ENCODE data around the gene TIGIT.
"Not testable (repeated sequence)": the region's sequence is repeated elsewhere in the genome, so short reads cannot be mapped to it uniquely, and the experiment has no call there.

Gene TIGIT

GRCh38 chr3:114293838-114294535 is at the start of gene TIGIT:
TSS of gene TIGIT (plus strand) at chr3:114294028. CDS start at chr3:114294062, 34 bp downstream.
- DNase-seq (ENCODE audit: low spot score), result no peak

- DNase-seq (ENCODE audit: low spot score), result no peak
These were observed 40.9 kb upstream of the TIGIT start for GRCh38 chr3:114252954-114253353.

GRCh38 chr3:114253505-114253904 is 40.3 kb upstream of the TIGIT start:
- no peak for DNase-seq (ENCODE audit: low spot score)

GRCh38 chr3:114259566-114259965 is 34.3 kb upstream of the TIGIT start:
- DNase-seq (ENCODE audit: low spot score), result no peak

- DNase-seq (ENCODE audit: low spot score), result no peak
These were observed 33.7 kb upstream of the TIGIT start for GRCh38 chr3:114260152-114260551.

GRCh38 chr3:114270019-114270418 is 23.8 kb upstream of the TIGIT start:
- DNase-seq (ENCODE audit: low spot score), result no peak

- no peak for DNase-seq (ENCODE audit: low spot score)
These were observed 21.6 kb upstream of the TIGIT start for GRCh38 chr3:114272271-114272670.

- no peak for DNase-seq (ENCODE audit: low spot score)
These were observed 18.9 kb upstream of the TIGIT start for GRCh38 chr3:114274929-114275328.

- DNase-seq (ENCODE audit: low spot score), result not testable (repeated sequence)
These were observed 17.0 kb upstream of the TIGIT start for GRCh38 chr3:114276856-114277255.

GRCh38 chr3:114284644-114285043 is 9.2 kb upstream of the TIGIT start:
- DNase-seq (ENCODE audit: low spot score), result no peak

GRCh38 chr3:114285648-114286230 is 8.1 kb upstream of the TIGIT start:
- DNase-seq (ENCODE audit: low spot score), result no peak

- DNase-seq (ENCODE audit: low spot score), result no peak
These were observed 7.6 kb upstream of the TIGIT start for GRCh38 chr3:114286266-114286665.

- DNase-seq (ENCODE audit: low spot score), result peak; percentile 38
These were observed 2.6 kb upstream of the TIGIT start for GRCh38 chr3:114290911-114291901.

GRCh38 chr3:114294940-114295480 is 1.2 kb downstream of the TIGIT start:
- no peak for DNase-seq (ENCODE audit: low spot score)

GRCh38 chr3:114295946-114296345 is 2.1 kb downstream of the TIGIT start:
- DNase-seq (ENCODE audit: low spot score), result no peak

- peak; percentile 34 for DNase-seq (ENCODE audit: low spot score)
These were observed 5.6 kb downstream of the TIGIT start for GRCh38 chr3:114299421-114299820.

- DNase-seq (ENCODE audit: low spot score), result no peak
These were observed 6.3 kb downstream of the TIGIT start for GRCh38 chr3:114299941-114300624.

- no peak for DNase-seq (ENCODE audit: low spot score)
These were observed 13.5 kb downstream of the TIGIT start for GRCh38 chr3:114307222-114307830.

- DNase-seq (ENCODE audit: low spot score), result no peak
These were observed 14.0 kb downstream of the TIGIT start for GRCh38 chr3:114307832-114308231.

- no peak for DNase-seq (ENCODE audit: low spot score)
These were observed 14.5 kb downstream of the TIGIT start for GRCh38 chr3:114308377-114308776.

GRCh38 chr3:114308830-114309229 is 15.0 kb downstream of the TIGIT start:
- no peak for DNase-seq (ENCODE audit: low spot score)

All from hepatic stellate cell (primary cell).